Trophoblast cell (in vitro differentiated cells and primary cell): ENCODE results near the gene MARK4.

Source experiments
- DNase-seq, 2 donors: peaks; one replicate each; pipeline ENCODE4 v3.0.0-alpha.2; 2016
- H2AFZ ChIP-seq: 2 replicates; pipeline ENCODE4 v1.6.1; 2013; ENCODE audit warnings: low read length, moderate library complexity, mild to moderate bottlenecking; ENCODE audit not compliant: insufficient read depth, poor library complexity
- H2AK5ac ChIP-seq: 2 replicates; pipeline ENCODE4 v1.6.1; 2013; ENCODE audit warnings: mild to moderate bottlenecking, low read length
- H2BK120ac ChIP-seq: 2 replicates; pipeline ENCODE4 v1.6.1; 2013; ENCODE audit warnings: low read length, mild to moderate bottlenecking, moderate library complexity; ENCODE audit not compliant: insufficient read depth, poor library complexity
- H2BK12ac ChIP-seq: 2 replicates; pipeline ENCODE4 v1.6.1; 2013; ENCODE audit warnings: mild to moderate bottlenecking, low read length, moderate library complexity
- H2BK5ac ChIP-seq: 2 replicates; pipeline ENCODE4 v1.6.1; 2013; ENCODE audit warnings: low read length, low read depth, moderate library complexity, mild to moderate bottlenecking; ENCODE audit not compliant: poor library complexity
- H3K14ac ChIP-seq: 2 replicates; pipeline ENCODE4 v1.6.1; 2013; ENCODE audit warnings: mild to moderate bottlenecking, low read length
- H3K18ac ChIP-seq: 2 replicates; pipeline ENCODE4 v1.6.1; 2013; ENCODE audit warnings: mild to moderate bottlenecking, low read length
- H3K23ac ChIP-seq: 2 replicates; pipeline ENCODE4 v1.6.1; 2013; ENCODE audit warnings: low read length
- H3K27ac ChIP-seq: 2 replicates; pipeline ENCODE4 v1.5.1; 2013; ENCODE audit warnings: low read depth, mild to moderate bottlenecking, inconsistent platforms, low read length, moderate library complexity
- H3K27me3 ChIP-seq: 2 replicates; pipeline ENCODE4 v1.6.1; 2013; ENCODE audit warnings: inconsistent platforms, mild to moderate bottlenecking, low read length, moderate library complexity; ENCODE audit not compliant: insufficient read depth
- H3K36me3 ChIP-seq, 2 experiments: 1 replicate in 1 of 2; 2 replicates in 1 of 2; pipeline ENCODE4 v1.6.1; 2013; ENCODE audit warnings: low read length in 2 of 2, mild to moderate bottlenecking in 2 of 2, moderate library complexity in 1 of 2; ENCODE audit not compliant: insufficient read depth in 2 of 2, control insufficient read depth in 1 of 2
- H3K4ac ChIP-seq: 2 replicates; pipeline ENCODE4 v1.6.1; 2013; ENCODE audit warnings: low read depth, mild to moderate bottlenecking, low read length, moderate library complexity
- H3K4me1 ChIP-seq, 2 experiments: 1 replicate in 1 of 2; 2 replicates in 1 of 2; pipeline ENCODE4 v1.6.1; 2013; ENCODE audit warnings: low read length in 2 of 2, mild to moderate bottlenecking in 2 of 2, moderate library complexity in 1 of 2; ENCODE audit not compliant: insufficient read depth in 2 of 2, control insufficient read depth in 1 of 2
- H3K4me2 ChIP-seq: 2 replicates; pipeline ENCODE4 v1.6.1; 2013; ENCODE audit warnings: inconsistent platforms, mild to moderate bottlenecking, low read length, moderate library complexity
- H3K4me3 ChIP-seq: 2 replicates; pipeline ENCODE4 v1.5.1; 2013; ENCODE audit warnings: mild to moderate bottlenecking, low read depth, low read length, inconsistent platforms
- H3K79me1 ChIP-seq: one replicate; pipeline ENCODE4 v1.6.1; 2013; ENCODE audit warnings: low read length
- H3K79me2 ChIP-seq: 2 replicates; pipeline ENCODE4 v1.6.1; 2013; ENCODE audit warnings: low read length, mild to moderate bottlenecking; ENCODE audit not compliant: control insufficient read depth, insufficient read depth, poor library complexity
- H3K9ac ChIP-seq: 2 replicates; pipeline ENCODE4 v1.6.1; 2013; ENCODE audit warnings: mild to moderate bottlenecking, low read length
- H3K9me3 ChIP-seq: 2 replicates; pipeline ENCODE4 v1.6.1; 2013; ENCODE audit warnings: low read depth, mild to moderate bottlenecking, control low read depth, inconsistent platforms, low read length; ENCODE audit not compliant: insufficient read depth
- H4K12ac ChIP-seq: 2 replicates; pipeline ENCODE4 v1.6.1; 2013; ENCODE audit warnings: low read depth, mild to moderate bottlenecking, low read length, moderate library complexity
- H4K8ac ChIP-seq: 2 replicates; pipeline ENCODE4 v1.6.1; 2013; ENCODE audit warnings: low read depth, mild to moderate bottlenecking, low read length, moderate library complexity
- H4K91ac ChIP-seq: one replicate; pipeline ENCODE4 v1.6.1; 2013; ENCODE audit warnings: low read depth, mild to moderate bottlenecking, low read length, moderate library complexity
- WGBS: extraction: QIAGEN DNeasy Blood & Tissue Kit; methylation state at CpG from one replicate; pipeline ENCODE4 v1.1.7; 2013; ENCODE audit warnings: missing lambda C conversion rate; ENCODE audit not compliant: insufficient read length, insufficient coverage; ENCODE audit errors: extremely low coverage; 5-methylcytosine and 5-hydroxymethylcytosine counted together

The MARK4 gene

DNA sequence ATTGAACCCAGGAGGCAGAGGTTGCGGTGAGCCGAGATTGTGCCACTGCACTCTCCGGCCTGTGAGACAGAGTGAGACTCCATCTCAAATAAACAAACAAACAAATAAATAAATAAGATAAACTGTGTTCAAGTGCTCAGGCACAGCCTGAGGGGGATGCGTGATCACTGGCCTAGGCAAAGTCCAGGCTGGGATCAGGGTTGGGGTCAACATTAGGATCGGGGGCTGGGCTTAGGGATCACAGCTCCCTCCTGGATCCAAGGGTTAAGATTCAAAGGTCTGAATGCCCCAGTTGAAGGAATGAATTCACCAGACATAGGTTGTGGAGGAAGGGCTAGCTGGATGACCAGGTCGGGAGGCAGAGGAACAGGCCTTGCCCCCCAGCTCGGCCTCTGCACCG, 3.9 kb upstream of the MARK4 start:
- Histone ChIP-seq H3K9me3 (peaks cover 2% of the 10 kb centered on the region), H3K14ac (no peak overlapping the region), H3K79me1 (peaks cover 8% of the 10 kb centered on the region), H3K4me3 (no peak overlapping the region), H3K4me2 (no peak overlapping the region), H4K8ac (no peak overlapping the region), H2AFZ (no peak overlapping the region), H3K9ac (no peak overlapping the region), H2BK120ac (no peak overlapping the region), H3K27ac (no peak overlapping the region), H2BK12ac (no peak overlapping the region), H3K36me3 (no peaks in the 10 kb centered on the region), H3K23ac (no peak overlapping the region), H3K18ac (no peak overlapping the region), H2BK5ac (no peak overlapping the region), H3K79me2 (peaks cover 4% of the 10 kb centered on the region), H4K91ac (no peak overlapping the region), H2AK5ac (no peak overlapping the region), H4K12ac (no peak overlapping the region), H3K27me3 (no peaks in the 10 kb centered on the region), H3K4me1 (peaks cover 13 to 17% of the 10 kb centered on the region in 2 experiments), H3K4ac (no peak overlapping the region)
- no CpG with 5 or more reads among the region's 8 CpGs for WGBS
- DNase-seq: no peak

DNA sequence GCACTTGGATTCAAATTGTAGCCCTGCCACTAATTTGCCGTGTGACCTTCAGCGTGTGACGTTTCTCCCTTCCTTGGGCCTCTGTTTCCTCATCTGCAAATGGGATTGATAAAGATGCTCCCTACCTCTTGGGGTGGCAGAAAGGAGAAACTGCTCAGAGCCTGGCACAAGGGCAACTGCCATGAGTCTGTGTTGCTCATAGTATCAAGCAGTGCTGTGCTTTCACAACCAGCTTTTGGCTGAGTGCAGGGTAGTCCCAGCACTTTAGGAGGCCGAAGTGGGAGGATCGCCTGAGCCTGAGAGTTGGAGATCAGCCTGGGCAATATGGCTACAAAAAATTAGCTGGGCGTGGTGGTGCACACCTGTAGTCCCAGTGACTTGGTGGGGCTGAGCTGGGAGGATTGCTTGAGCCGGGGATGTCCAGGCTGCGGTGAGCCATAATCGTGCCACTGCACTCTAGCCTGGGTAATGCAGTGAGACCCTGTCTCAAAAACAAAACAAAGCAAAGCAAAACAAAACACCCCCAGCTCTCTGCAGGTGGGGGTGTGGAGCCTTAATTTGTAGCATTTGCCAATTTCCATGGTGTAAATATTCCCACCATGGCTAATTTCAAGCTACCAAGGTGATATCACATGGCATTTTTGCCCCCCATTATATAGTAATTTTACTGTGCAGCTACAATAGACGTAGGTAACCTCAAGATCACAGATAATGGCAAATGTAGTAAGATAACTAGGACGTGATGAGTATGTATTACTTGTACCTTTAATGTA, 1.6 kb upstream of the MARK4 start:
- no peak overlapping the region for H3K27ac ChIP-seq
- H2AFZ ChIP-seq: no peak overlapping the region
- no peak for DNase-seq
- no peak overlapping the region for H3K4ac ChIP-seq
- peaks cover 2% of the 10 kb centered on the region for H3K9me3 ChIP-seq
- peaks cover 14 to 27% of the 10 kb centered on the region in 2 experiments for H3K4me1 ChIP-seq
- H2BK120ac ChIP-seq: no peak overlapping the region
- no peaks in the 10 kb centered on the region for H3K27me3 ChIP-seq
- H2AK5ac ChIP-seq: no peak overlapping the region
- no peak overlapping the region for H4K8ac ChIP-seq
- no peak overlapping the region for H3K9ac ChIP-seq
- no peak overlapping the region for H2BK12ac ChIP-seq
- no CpG with 5 or more reads among the region's 11 CpGs for WGBS
- H2BK5ac ChIP-seq: no peak overlapping the region
- H3K79me2 ChIP-seq: peaks cover 4% of the 10 kb centered on the region
- no peak overlapping the region for H3K4me3 ChIP-seq
- H3K36me3 ChIP-seq: peaks cover 0 to 6% of the 10 kb centered on the region in 2 experiments
- peaks cover 8% of the 10 kb centered on the region for H3K79me1 ChIP-seq
- no peak overlapping the region for H4K91ac ChIP-seq
- no peak overlapping the region for H3K4me2 ChIP-seq
- no peak overlapping the region for H3K14ac ChIP-seq
- no peak overlapping the region for H3K18ac ChIP-seq
- H3K23ac ChIP-seq: no peak overlapping the region
- no peak overlapping the region for H4K12ac ChIP-seq

- Histone ChIP-seq H4K91ac (peak overlapping the region; percentile 1), H3K36me3 (peaks cover 0 to 8% of the 10 kb centered on the region in 2 experiments), H3K27me3 (no peaks in the 10 kb centered on the region), H2BK120ac (no peak overlapping the region), H3K4ac (peak overlapping the region; percentile 4), H2BK12ac (no peak overlapping the region), H3K4me3 (no peak overlapping the region), H2AFZ (peak overlapping the region; percentile 88), H2BK5ac (no peak overlapping the region), H3K9me3 (peaks cover 2% of the 10 kb centered on the region), H3K79me1 (peaks cover 8% of the 10 kb centered on the region), H3K9ac (no peak overlapping the region), H3K27ac (no peak overlapping the region), H3K23ac (no peak overlapping the region), H3K4me2 (peak overlapping the region; percentile 89), H3K79me2 (peaks cover 4% of the 10 kb centered on the region), H4K8ac (peak overlapping the region; percentile 93), H3K18ac (no peak overlapping the region), H3K4me1 (peaks cover 6 to 23% of the 10 kb centered on the region in 2 experiments), H4K12ac (no peak overlapping the region), H3K14ac (peak overlapping the region; percentile 82), H2AK5ac (no peak overlapping the region)
- DNase-seq: peak; percentile 87 to 93
- WGBS: no CpG with 5 or more reads among the region's 14 CpGs
These were observed 747 bp upstream of the MARK4 start for GRCh38 chr19:45250216-45250831.

DNA sequence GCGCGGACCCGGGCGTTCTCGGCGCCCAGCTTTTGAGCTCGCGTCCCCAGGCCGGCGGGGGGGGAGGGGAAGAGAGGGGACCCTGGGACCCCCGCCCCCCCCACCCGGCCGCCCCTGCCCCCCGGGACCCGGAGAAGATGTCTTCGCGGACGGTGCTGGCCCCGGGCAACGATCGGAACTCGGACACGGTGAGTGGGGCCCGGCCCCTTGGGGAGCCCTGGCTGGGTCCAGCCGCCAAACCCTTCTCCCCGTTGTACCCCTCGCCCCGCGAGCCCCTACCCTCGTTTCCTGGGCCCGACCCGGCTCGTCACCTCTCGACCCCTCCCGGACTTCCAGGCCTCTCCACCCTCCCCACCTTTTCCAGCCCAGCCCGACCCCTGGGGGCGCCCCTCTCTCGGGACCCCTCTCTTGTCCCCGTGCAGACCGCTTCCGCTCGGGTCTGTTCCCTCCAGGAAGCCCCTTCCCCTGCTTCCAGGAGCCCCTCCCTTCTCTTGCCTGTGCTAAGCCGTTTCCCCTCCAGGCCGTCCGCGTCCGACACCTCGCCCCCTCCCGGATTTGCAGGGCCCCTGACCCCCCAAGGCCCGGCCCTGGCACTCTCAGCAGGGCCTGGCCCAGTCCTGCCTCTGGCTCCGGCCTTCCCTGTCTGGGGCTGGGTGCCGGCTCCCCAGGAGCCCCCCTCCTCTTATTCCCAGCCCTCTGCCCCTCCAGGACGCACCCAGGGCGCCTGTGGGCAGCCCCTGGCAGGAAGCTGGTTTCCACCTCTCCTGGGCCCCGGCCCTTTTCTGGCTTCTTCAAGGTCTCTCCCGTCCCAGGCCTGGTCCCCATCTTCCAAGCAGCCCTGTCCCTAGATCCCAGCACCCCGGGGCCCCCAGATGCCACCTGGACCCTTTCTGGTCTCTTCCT, 632 bp downstream of the MARK4 start:
- H2BK5ac ChIP-seq: peak overlapping the region; percentile 41
- peak overlapping the region; percentile 77 for H3K4me3 ChIP-seq
- peaks cover 0 to 8% of the 10 kb centered on the region in 2 experiments for H3K36me3 ChIP-seq
- H3K9ac ChIP-seq: peak overlapping the region; percentile 70
- peak overlapping the region; percentile 61 for H4K8ac ChIP-seq
- no peak overlapping the region for H2BK12ac ChIP-seq
- no peaks in the 10 kb centered on the region for H3K27me3 ChIP-seq
- H4K12ac ChIP-seq: peak overlapping the region; percentile 35
- H3K18ac ChIP-seq: peak overlapping the region; percentile 83
- no peak for DNase-seq
- peak overlapping the region; percentile 64 for H2AFZ ChIP-seq
- H3K4ac ChIP-seq: peak overlapping the region; percentile 61
- H3K27ac ChIP-seq: no peak overlapping the region
- peak overlapping the region; percentile 46 for H2BK120ac ChIP-seq
- no CpG with 5 or more reads among the region's 57 CpGs for WGBS
- peak overlapping the region; percentile 52 for H4K91ac ChIP-seq
- H3K79me2 ChIP-seq: peaks cover 4% of the 10 kb centered on the region
- H3K79me1 ChIP-seq: peaks cover 8% of the 10 kb centered on the region
- peaks cover 6 to 20% of the 10 kb centered on the region in 2 experiments for H3K4me1 ChIP-seq
- H3K4me2 ChIP-seq: peak overlapping the region; percentile 90
- H3K23ac ChIP-seq: no peak overlapping the region
- peak overlapping the region; percentile 39 for H3K14ac ChIP-seq
- H3K9me3 ChIP-seq: peaks cover 2% of the 10 kb centered on the region
- H2AK5ac ChIP-seq: peak overlapping the region; percentile 39
